ENCODE measurements around the gene ZNF576.
"Not testable (repeated sequence)": the region's sequence is repeated elsewhere in the genome, so short reads cannot be mapped to it uniquely, and the experiment has no call there.

ZNF576 gene

GRCh38 chr19:43595999-43596841 lies at the start of gene ZNF576, which contains the start of gene IRGQ:
ZNF576 (plus strand) TSS chr19:43596595; CDS start chr19:43597109, 514 bp downstream.
IRGQ (minus strand) TSS chr19:43596134; CDS start chr19:43595338, 796 bp downstream.
- peak; percentile 100 for DNase-seq

- DNase-seq, result not testable (repeated sequence)
Measured at GRCh38 chr19:43547926-43548325, 48.5 kb upstream of the ZNF576 start.

GRCh38 chr19:43548706-43549105 lies 47.7 kb upstream of the ZNF576 start:
- DNase-seq, result no peak

DNA sequence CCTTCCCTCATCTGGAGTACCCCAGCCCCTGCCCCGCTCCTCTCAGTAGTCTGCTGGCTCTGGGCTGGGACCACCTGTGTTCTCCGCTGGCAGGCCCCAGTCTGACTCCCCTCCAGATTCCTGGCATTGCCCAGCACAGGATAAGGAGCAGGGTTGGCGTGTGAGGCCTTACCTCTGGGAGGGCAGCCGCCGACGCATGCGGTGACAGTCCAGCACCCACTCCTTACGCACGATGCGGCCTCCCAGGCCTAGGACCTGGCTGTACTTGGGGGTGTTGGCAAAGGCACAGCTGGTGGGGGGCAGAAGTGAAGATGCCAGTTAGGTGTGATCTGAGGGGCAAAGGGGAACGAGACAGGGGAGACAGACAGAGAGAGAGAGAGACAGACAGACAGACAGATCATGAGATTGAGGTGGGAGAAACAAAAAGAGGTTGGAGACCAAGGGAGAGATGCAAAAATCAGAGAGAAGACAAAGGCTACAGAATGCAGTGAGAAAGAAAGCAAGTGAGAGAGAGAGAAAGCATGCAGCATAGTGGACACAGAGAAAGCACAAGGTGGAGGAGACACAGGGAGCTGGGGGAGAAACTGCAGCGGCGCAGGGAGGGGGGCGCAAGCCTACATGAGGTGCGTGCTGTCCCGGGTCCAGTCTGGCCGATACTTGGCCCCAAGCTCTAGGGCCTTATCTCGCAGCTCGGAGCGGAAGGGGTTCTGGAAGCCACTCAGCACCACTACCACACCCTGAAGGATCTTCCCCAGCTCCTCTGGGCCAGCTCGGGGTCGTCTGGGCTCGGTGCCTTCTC lies 44.8 kb upstream of the ZNF576 start:
- no peak for DNase-seq

DNA sequence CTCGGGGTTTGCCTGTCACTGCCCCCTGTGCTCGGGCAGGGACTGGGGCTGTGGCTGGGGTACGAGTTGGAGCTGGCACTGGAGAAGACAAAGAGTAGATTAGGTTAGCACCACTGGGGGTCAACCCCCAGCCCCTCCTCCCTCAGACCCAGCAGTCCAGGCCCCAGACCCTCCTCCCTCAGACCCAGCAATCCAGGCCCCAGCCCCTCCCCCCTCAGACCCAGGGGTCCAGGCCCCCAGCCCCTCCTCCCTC lies 44.3 kb upstream of the ZNF576 start:
- DNase-seq, result no peak

DNA sequence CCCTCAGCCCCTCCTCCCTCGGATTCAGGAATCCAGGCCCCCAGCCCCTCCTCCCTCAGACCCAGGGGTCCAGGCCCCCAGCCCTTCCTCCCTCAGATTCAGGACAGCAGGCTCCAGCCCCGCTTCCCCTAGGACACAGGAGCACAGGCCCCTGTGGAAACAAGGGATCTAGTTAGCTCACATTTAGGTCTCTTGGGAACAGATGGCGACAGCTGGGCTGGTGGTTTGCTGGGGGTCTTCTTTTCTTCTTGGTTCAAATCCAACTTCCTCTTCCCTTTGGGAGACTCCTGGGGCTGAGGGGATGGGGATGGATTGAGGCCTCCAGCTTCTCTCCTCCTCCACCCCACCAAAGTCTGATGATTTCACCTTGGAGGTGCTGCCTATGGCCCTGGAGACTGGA lies 43.8 kb upstream of the ZNF576 start:
- DNase-seq, result no peak

- DNase-seq, result no peak
Measured at GRCh38 chr19:43553656-43554055, 42.7 kb upstream of the ZNF576 start.

DNA sequence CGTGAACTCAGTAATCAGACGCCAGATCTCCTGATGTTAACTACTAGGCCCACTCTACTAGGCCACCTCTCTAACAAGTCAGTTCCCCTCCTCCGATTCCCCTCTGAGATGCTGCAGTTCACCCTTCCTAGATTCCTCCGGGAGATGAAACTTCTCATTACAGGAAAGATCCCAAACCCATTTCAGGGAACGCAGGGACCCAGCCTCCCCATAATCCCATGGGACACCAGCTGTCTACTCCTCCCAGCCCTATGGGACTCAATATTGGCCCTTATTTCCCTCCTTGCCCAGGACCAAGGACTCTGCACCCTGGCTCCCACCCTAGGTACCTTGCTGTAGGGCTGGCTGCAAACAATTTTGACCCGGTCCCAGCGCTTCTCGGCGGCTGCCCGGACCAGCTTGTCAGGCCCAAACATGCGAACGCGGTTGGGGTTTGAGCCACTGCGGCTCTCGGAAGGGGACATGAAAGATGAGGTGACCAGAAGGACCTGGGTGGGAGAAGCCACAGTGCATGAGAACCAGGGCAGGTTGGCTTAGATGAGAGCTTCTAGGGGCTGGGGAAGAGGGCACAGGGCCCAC lies 42.0 kb upstream of the ZNF576 start:
- DNase-seq, result no peak

GRCh38 chr19:43555185-43555770 lies 41.1 kb upstream of the ZNF576 start:
- peak; percentile 82 for DNase-seq

DNA sequence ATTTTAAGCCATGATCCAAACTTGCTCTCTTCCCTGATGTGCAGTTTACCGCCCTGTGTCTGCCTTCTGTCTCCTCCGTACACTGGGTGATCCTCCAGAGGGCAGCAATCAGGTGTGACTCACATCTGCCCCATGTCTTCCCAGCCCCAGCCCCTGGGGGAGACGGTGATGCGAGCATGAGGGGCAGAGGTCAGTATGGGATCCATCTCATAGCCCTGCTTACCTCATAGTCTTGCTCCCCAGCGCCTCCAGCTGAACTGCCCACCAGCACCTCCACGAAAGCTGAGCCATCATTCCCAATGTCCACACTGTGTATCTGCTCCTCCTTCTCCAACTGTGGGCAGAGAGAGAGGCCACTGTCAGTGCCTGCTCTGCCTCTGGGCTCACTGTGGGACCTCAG lies 35.7 kb upstream of the ZNF576 start:
- DNase-seq, result peak; percentile 31

GRCh38 chr19:43561139-43561970 lies 35.0 kb upstream of the ZNF576 start:
- DNase-seq, result no peak

DNA sequence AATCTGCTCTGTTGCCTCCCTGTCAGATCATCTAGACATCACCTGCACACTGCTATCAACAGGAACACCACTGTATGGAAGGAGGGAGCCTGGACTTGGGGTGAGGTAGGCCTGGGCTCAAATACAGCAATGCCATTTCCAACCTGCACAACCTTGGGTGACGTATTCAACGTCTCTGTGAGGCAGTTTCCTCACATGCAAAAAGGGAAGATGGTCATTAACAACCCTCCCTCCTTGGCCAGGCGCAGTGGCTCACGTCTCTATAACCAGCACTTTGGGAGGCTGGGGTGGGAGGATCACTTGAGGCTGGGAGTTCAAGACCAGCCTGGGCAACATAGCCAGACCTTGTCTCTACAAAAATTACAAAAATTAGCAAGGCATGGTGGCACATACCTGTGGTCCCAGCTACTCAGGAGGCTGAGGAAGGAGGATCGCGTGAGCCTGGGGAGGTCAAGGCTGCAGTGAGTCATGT lies 34.1 kb upstream of the ZNF576 start:
- DNase-seq, result no peak

GRCh38 chr19:43562698-43563241 lies 33.6 kb upstream of the ZNF576 start:
- peak; percentile 75 for DNase-seq

GRCh38 chr19:43563816-43564457 lies 32.5 kb upstream of the ZNF576 start:
- no peak for DNase-seq

- DNase-seq, result no peak
Measured at GRCh38 chr19:43564800-43565199, 31.6 kb upstream of the ZNF576 start.

DNA sequence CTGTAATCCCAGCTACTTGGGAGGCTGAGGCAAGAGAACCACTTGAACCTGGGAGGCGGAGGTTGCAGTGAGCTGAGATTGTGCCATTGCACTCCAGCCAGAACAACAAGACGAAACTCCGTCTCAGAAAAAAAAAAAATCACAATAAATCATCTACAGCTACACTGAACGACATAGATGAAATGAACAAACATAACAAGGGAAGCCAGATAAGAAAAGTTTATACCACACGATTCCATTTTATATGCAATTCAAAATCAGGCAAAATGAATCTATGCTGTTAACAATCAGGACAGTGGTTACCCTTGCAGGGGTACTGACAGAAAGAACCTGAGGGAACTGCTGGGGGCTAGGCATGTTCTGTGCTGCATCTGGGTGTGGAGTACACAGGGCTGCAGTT lies 26.7 kb upstream of the ZNF576 start:
- no peak for DNase-seq

DNA sequence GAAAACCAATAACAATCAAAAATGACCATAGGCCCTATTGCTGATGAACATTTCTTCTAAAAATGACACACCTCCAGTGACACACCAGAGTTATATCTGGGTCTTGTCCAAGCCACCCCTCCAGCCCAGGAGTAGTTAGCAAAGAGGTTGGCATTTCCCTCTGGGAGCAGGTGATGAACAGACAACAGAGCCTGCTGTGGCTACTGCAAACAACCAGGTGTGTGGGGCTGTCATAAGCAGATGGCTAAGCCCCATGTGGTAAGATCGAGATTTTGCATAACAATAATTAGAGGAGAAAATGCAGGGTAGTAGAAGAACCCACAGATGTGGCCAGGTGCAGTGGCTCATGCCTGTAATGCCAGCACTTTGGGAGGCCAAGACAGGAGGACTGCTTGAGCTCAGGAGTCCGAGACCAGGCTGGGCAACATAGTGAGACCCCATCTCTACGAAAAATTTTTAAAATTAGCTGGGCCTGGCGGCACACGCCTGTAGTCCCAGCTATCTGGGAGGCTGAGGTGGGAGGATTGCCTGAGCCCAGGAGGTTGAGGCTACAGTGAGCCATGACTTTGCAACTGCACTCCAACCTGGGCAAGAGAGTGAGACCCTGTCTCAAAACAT lies 26.1 kb upstream of the ZNF576 start:
- DNase-seq, result no peak

GRCh38 chr19:43572171-43572588 lies 24.2 kb upstream of the ZNF576 start:
- DNase-seq, result no peak

- no peak for DNase-seq
Measured at GRCh38 chr19:43574424-43575155, 21.8 kb upstream of the ZNF576 start.
